Esophagus squamous epithelium (tissue), 5 donors: ENCODE measurements around the gene OTUB1. TPM values are rescaled to one million over a fixed set of nuclear protein-coding genes. Genes with fewer than 3 reads are reported as not detected.

Experiments
- DNase-seq: peaks from one replicate; lab custom pipeline; 2025; lab: John Stamatoyannopoulos, UW
- H3K27ac ChIP-seq, 4 donors: fragments of 200-600 bp; sonication (generic); one replicate each; pipeline ENCODE4 v1.5.1; 2016 to 2019; ENCODE audit warnings: mild to moderate bottlenecking in 1 of 4
- H3K27me3 ChIP-seq, 4 donors: fragments of 200-600 bp; sonication (generic); 1 replicate in 3 of 4; 2 replicates in 1 of 4; pipeline versions ENCODE4 v1.5.1 to v1.6.0; 2017 to 2021; ENCODE audit warnings: antibody characterized with exemption in 1 of 4
- H3K36me3 ChIP-seq, 3 donors: fragments of 200-600 bp; sonication (generic); one replicate each; pipeline ENCODE4 v1.5.1; 2016 to 2019
- H3K4me1 ChIP-seq, 3 donors: fragments of 200-600 bp; sonication (generic); one replicate each; pipeline ENCODE4 v1.5.1; 2017 to 2019
- H3K4me3 ChIP-seq, 4 donors: fragments of 200-600 bp; sonication (generic); 1 replicate in 3 of 4; 2 replicates in 1 of 4; pipeline ENCODE4 v1.5.1; 2016 to 2019; ENCODE audit warnings: mild to moderate bottlenecking in 2 of 4, moderate library complexity in 1 of 4
- H3K9me3 ChIP-seq, 3 donors: fragments of 200-600 bp; sonication (generic); one replicate each; pipeline ENCODE4 v1.5.1; 2016 to 2019
- POLR2A ChIP-seq, 4 donors: fragments of 450-650 bp; IDR thresholded peaks; one replicate each; pipeline ENCODE4 v1.6.1; 2017; ENCODE audit warnings: antibody characterized with exemption in 4 of 4, mild to moderate bottlenecking in 4 of 4, moderate library complexity in 3 of 4
- WGBS, 2 donors: methylation state at CpG; one replicate each; pipeline ENCODE4 v1.1.5; 2018; 5-methylcytosine and 5-hydroxymethylcytosine counted together
- intact Hi-C: fragments of 100-400 bp; cut with DNase I; formaldehyde crosslinking; loops from one replicate; pipeline ENCODE4 v1.15.0; 2022
- total RNA-seq, 4 donors: library from RNA; depleted of rRNA; stranded (reverse); fragments of >200 nt; gene quantifications; one replicate each; pipeline ENCODE4 v1.1.0, GENCODE V29; 2016
- TF ChIP-seq, protein P1 (sequence below), 6 experiments: fragments of 450-650 bp in 4 of 6; fragments of 200-600 bp in 2 of 6; sonication (generic) in 2 of 6; IDR thresholded peaks; one replicate each; pipeline ENCODE4 v1.5.1; 2016 to 2019; ENCODE audit warnings: antibody characterized with exemption in 6 of 6, mild to moderate bottlenecking in 4 of 6, moderate library complexity in 4 of 6
- donor health status: DM: yes; HTN: yes; CAD: no.

OTUB1 gene
- total RNA-seq, 4 donors from 2014 or later = 82.0 to 97.3 (median 89.7) TPM

GRCh38 chr11:63945477-63946163 lies 40.6 kb upstream of the OTUB1 start:
- H3K4me3 ChIP-seq = peak overlapping the region in 2 of 4 donors; percentile 2 to 39

DNA sequence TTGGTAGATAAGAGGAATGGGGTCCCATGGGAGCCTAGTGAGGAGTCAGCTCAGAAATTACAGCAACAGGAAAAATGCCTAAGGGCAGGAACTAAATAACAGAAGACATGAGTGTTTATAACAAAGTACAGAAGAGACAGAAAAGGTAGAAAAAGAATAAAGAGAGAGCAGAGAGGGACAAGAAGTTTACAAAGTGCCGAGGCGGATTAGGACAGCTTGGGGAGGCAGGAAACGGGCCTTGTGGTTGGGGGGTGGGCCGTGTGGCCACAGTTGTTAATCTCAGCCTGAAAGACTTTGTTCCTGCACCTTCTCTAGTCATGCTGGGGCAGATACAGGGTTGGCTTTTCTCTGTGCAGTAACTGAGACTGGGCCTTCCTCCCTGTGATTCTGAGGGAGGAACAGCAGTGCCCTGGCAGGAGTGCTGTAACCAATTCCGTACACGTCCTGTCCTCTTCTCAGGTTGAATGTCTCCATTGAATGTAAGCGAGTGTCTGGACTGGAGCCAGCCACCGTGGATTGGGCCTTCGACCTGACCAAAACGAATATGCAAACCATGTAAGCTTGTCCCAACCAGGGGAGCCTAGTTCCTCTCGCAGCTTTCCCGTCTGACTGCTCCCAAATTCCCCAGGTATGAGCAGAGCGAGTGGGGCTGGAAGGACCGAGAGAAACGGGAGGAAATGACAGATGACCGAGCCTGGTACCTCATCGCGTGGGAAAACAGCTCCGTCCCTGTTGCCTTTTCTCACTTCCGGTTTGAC lies 34.3 kb upstream of the OTUB1 start:
- 13 to 27% methylated on average over 15 to 19 of the region's 20 CpGs for WGBS, 2 donors
- TF ChIP-seq, protein P1, sequence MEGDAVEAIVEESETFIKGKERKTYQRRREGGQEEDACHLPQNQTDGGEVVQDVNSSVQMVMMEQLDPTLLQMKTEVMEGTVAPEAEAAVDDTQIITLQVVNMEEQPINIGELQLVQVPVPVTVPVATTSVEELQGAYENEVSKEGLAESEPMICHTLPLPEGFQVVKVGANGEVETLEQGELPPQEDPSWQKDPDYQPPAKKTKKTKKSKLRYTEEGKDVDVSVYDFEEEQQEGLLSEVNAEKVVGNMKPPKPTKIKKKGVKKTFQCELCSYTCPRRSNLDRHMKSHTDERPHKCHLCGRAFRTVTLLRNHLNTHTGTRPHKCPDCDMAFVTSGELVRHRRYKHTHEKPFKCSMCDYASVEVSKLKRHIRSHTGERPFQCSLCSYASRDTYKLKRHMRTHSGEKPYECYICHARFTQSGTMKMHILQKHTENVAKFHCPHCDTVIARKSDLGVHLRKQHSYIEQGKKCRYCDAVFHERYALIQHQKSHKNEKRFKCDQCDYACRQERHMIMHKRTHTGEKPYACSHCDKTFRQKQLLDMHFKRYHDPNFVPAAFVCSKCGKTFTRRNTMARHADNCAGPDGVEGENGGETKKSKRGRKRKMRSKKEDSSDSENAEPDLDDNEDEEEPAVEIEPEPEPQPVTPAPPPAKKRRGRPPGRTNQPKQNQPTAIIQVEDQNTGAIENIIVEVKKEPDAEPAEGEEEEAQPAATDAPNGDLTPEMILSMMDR (IDR thresholded peaks at IDR 0.05) = peak in 1 of 6 experiments; percentile 2
- no peak for TF ChIP-seq POLR2A (IDR thresholded peaks at IDR 0.05)
- Histone ChIP-seq H3K27me3 (no peaks in the 10 kb centered on the region), H3K4me3 (peak overlapping the region in 2 of 4 donors; percentile 0 to 3), H3K9me3 (no peaks in the 10 kb centered on the region), H3K4me1 (peaks cover 0 to 34% (median 6%) of the 10 kb centered on the region in 3 donors), H3K27ac (peak overlapping the region; percentile 68 to 86 (median 80)), H3K36me3 (peaks cover 0 to 79% (median 17%) of the 10 kb centered on the region in 3 donors)
- no peak for DNase-seq
- intact Hi-C loops = no loop called here

More at GRCh38 chr11:63945477-63946163, 40.6 kb upstream of the OTUB1 start:
- no peaks in the 10 kb centered on the region for H3K27me3 ChIP-seq
- TF ChIP-seq, protein P1 (IDR thresholded peaks at IDR 0.05) = peak; percentile 50 to 87 (median 83)
- no peak for TF ChIP-seq POLR2A (IDR thresholded peaks at IDR 0.05)
- peak overlapping the region; percentile 33 to 65 (median 55) for H3K27ac ChIP-seq
- intact Hi-C loops = loop anchor here (2.0 to 10.0 kb wide), 2 partner anchors 109 to 171 kb away; no protein-coding TSS in a partner anchor
- WGBS, 2 donors = 29% methylated on average over 8 to 10 of the region's 14 CpGs
- peaks cover 9 to 36% (median 12%) of the 10 kb centered on the region in 3 donors for H3K4me1 ChIP-seq
- H3K36me3 ChIP-seq = peaks cover 0 to 42% (median 0%) of the 10 kb centered on the region in 3 donors
- no peaks in the 10 kb centered on the region for H3K9me3 ChIP-seq
- no peak for DNase-seq

DNA sequence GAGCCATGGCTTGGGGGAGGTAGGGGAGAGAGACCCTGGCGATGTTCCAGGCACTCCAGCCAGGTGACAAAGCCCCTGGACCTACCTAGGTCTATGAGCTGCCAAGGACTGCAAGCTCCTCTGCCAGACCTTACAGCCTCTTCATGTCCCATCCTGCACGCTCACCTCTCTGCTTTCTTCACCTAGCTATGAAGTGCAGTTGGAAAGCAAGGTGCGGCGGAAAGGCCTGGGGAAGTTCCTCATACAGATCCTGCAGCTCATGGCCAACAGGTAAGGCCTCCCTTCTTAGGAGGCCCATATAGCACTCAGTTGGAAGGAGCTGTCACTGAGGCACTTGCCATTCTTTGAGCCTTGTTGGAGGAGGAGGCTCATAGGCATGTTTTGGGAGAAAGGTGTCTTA lies 33.7 kb upstream of the OTUB1 start:
- Histone ChIP-seq H3K4me1 (peaks cover 2 to 40% (median 6%) of the 10 kb centered on the region in 3 donors), H3K27me3 (no peaks in the 10 kb centered on the region), H3K36me3 (peaks cover 0 to 73% (median 17%) of the 10 kb centered on the region in 3 donors), H3K27ac (peak overlapping the region; percentile 68 to 86 (median 80)), H3K9me3 (no peaks in the 10 kb centered on the region), H3K4me3 (peak overlapping the region in 2 of 4 donors; percentile 0 to 3)
- WGBS, 2 donors = 0 to 71% methylated on average over 3 to 4 of the region's 4 CpGs
- no peak for DNase-seq
- intact Hi-C loops = no loop called here
- TF ChIP-seq, protein P1 (IDR thresholded peaks at IDR 0.05) = no peak
- TF ChIP-seq POLR2A (IDR thresholded peaks at IDR 0.05) = no peak

DNA sequence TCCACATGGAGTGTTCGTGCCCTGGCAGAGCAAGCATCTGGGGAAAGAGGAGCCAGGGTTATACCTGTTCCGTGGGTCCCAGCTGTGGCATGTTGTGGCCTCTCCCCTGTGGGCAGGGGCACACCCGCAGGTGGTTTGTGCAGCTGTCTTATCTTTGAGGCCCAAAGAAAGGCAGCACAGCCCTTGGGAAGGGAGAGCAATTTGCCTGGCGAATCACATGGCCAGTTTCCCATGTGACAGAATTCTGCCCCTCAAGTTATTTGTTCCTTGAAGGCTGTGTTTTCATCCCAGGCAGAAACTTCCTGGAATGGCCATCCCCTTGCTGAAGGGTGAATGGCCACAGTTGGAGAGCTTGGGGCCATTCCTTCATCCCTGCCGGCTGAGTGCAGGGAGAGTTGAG lies 28.2 kb upstream of the OTUB1 start:
- Histone ChIP-seq H3K9me3 (no peaks in the 10 kb centered on the region), H3K27ac (no peak overlapping the region), H3K27me3 (no peaks in the 10 kb centered on the region), H3K4me1 (peaks cover 11 to 60% (median 18%) of the 10 kb centered on the region in 3 donors), H3K36me3 (peaks cover 0 to 36% (median 17%) of the 10 kb centered on the region in 3 donors), H3K4me3 (no peak overlapping the region)
- TF ChIP-seq POLR2A (IDR thresholded peaks at IDR 0.05) = no peak
- TF ChIP-seq, protein P1 (IDR thresholded peaks at IDR 0.05) = no peak
- intact Hi-C loops = no loop called here
- WGBS, 2 donors = 28% methylated on average over 4 of the region's 5 CpGs; no CpG with 5 or more reads in 1 of the 2 donors
- DNase-seq = no peak
